ENCODE results near the gene GTF2H4. TPM values are rescaled to one million over a fixed set of nuclear protein-coding genes. Genes with fewer than 3 reads are reported as not detected.

GTF2H4 gene
- total RNA-seq, 4 donors from 2014 or later = 9.5 to 34.4 (median 18.2) TPM

GRCh38 chr6:30939473-30939872 lies 31.5 kb downstream of the GTF2H4 start:
- DNase-seq = no peak
- Histone ChIP-seq H3K27ac (no peak overlapping the region), H3K4me3 (replicated peaks in 1 of 3) (no peak overlapping the region), H3K36me3 (no peaks in the 10 kb centered on the region), H3K27me3 (no peaks in the 10 kb centered on the region), H3K4me1 (peaks cover 8 to 15% of the 10 kb centered on the region in 2 donors), H3K9me3 (no peaks in the 10 kb centered on the region)
- TF ChIP-seq POLR2A (IDR thresholded peaks at IDR 0.05) (no peak), CTCF (IDR thresholded peaks at IDR 0.05) (no peak)
- 72 to 82% methylated on average over 3 of the region's 3 CpGs for WGBS, 2 donors
- intact Hi-C loops (cut with DNase I) = no loop called here

GRCh38 chr6:30940361-30940986 lies 32.5 kb downstream of the GTF2H4 start, which contains the start of gene MUCL3:
Gene MUCL3 (plus strand): TSS chr6:30940973. CDS start chr6:30941000, 27 bp downstream.
- no peaks in the 10 kb centered on the region for H3K27me3 ChIP-seq
- intact Hi-C loops (cut with DNase I) = no loop called here
- no peak within 1 kb of the TSS for H3K27ac ChIP-seq
- no peak for DNase-seq
- no peak for TF ChIP-seq POLR2A (IDR thresholded peaks at IDR 0.05)
- TF ChIP-seq CTCF (IDR thresholded peaks at IDR 0.05) = no peak
- no peaks in the 10 kb centered on the region for H3K9me3 ChIP-seq
- 72 to 73% methylated on average over 14 to 15 of the region's 16 CpGs for WGBS, 2 donors
- H3K4me3 ChIP-seq (replicated peaks in 1 of 3) = no peak within 1 kb of the TSS
- no peaks in the 10 kb centered on the region for H3K36me3 ChIP-seq
- H3K4me1 ChIP-seq = peaks cover 8 to 12% of the 10 kb centered on the region in 2 donors

- peak in 1 of 2 donors; percentile 16 for TF ChIP-seq POLR2A (IDR thresholded peaks at IDR 0.05)
- TF ChIP-seq CTCF (IDR thresholded peaks at IDR 0.05) = peak in 4 of 6 experiments; percentile 55 to 78 (median 60)
- Histone ChIP-seq H3K4me1 (peaks cover 8 to 12% of the 10 kb centered on the region in 2 donors), H3K9me3 (no peaks in the 10 kb centered on the region), H3K4me3 (replicated peaks in 1 of 3) (no peak overlapping the region), H3K27me3 (no peaks in the 10 kb centered on the region), H3K27ac (no peak overlapping the region), H3K36me3 (no peaks in the 10 kb centered on the region)
- intact Hi-C loops (cut with DNase I) = no loop called here
- 16 to 19% methylated on average over 14 to 15 of the region's 15 CpGs for WGBS, 2 donors
- DNase-seq = peak; percentile 81 to 93
Observed at GRCh38 chr6:30942338-30943060, 34.5 kb downstream of the GTF2H4 start.

GRCh38 chr6:30944051-30944450 lies 36.0 kb downstream of the GTF2H4 start:
- WGBS, 2 donors = 93% methylated on average over 4 of the region's 4 CpGs
- no peaks in the 10 kb centered on the region for H3K27me3 ChIP-seq

More at GRCh38 chr6:30944051-30944450, 36.0 kb downstream of the GTF2H4 start:
- no peak overlapping the region for H3K4me3 ChIP-seq (replicated peaks in 1 of 3)
- peaks cover 8 to 12% of the 10 kb centered on the region in 2 donors for H3K4me1 ChIP-seq
- DNase-seq = no peak
- no peak for TF ChIP-seq CTCF (IDR thresholded peaks at IDR 0.05)
- no peak overlapping the region for H3K27ac ChIP-seq
- intact Hi-C loops (cut with DNase I) = no loop called here
- H3K9me3 ChIP-seq = no peaks in the 10 kb centered on the region
- H3K36me3 ChIP-seq = no peaks in the 10 kb centered on the region

Data from thyroid gland (tissue), 4 donors.